Measurements from ENCODE around the gene PTPRK. TPM values are rescaled to one million over a fixed set of nuclear protein-coding genes. Genes with fewer than 3 reads are reported as not detected.

The PTPRK gene
- total and polyA plus RNA-seq, 7 donors: 6.0 to 51.3 (median 46.7) TPM

DNA sequence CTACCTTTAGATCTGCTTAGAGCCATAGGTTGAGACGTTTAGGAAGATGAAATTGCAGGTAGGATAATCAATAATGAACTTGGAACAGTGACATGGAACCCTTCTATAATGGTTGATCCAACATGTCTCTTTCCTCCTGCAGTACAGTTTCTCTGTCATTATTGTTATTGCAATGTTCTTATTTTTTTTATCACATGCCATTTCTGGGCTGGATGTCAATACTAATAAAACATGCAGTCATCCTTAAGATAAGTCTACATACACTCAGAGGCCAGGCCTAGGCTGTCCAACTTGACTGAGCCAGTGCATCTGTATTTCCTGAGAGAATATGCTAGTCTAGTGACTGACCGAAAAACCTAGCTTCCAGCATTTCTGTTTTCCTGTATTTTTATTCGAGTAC, 544.3 kb downstream of the PTPRK start:
- DNase-seq: no peak
- no peaks in the 10 kb centered on the region for H3K4me1 ChIP-seq
- intact Hi-C loops (cut with DNase I): no loop called here
- no peaks in the 10 kb centered on the region for H3K27me3 ChIP-seq
- WGBS, 2 donors: 80 to 83% methylated on average over 3 of the region's 3 CpGs
- peaks cover 3 to 88% (median 11%) of the 10 kb centered on the region in 4 donors for H3K36me3 ChIP-seq
- no peak for TF ChIP-seq EP300 (IDR thresholded peaks at IDR 0.05)
- no peak for TF ChIP-seq POLR2A (IDR thresholded peaks at IDR 0.05)
- no peak for TF ChIP-seq POLR2AphosphoS5 (IDR thresholded peaks at IDR 0.05)
- TF ChIP-seq, protein P1, sequence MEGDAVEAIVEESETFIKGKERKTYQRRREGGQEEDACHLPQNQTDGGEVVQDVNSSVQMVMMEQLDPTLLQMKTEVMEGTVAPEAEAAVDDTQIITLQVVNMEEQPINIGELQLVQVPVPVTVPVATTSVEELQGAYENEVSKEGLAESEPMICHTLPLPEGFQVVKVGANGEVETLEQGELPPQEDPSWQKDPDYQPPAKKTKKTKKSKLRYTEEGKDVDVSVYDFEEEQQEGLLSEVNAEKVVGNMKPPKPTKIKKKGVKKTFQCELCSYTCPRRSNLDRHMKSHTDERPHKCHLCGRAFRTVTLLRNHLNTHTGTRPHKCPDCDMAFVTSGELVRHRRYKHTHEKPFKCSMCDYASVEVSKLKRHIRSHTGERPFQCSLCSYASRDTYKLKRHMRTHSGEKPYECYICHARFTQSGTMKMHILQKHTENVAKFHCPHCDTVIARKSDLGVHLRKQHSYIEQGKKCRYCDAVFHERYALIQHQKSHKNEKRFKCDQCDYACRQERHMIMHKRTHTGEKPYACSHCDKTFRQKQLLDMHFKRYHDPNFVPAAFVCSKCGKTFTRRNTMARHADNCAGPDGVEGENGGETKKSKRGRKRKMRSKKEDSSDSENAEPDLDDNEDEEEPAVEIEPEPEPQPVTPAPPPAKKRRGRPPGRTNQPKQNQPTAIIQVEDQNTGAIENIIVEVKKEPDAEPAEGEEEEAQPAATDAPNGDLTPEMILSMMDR (IDR thresholded peaks at IDR 0.05): no peak
- no peaks in the 10 kb centered on the region for H3K9me3 ChIP-seq
- no peak overlapping the region for H3K27ac ChIP-seq
- no peak overlapping the region for H3K4me3 ChIP-seq

DNA sequence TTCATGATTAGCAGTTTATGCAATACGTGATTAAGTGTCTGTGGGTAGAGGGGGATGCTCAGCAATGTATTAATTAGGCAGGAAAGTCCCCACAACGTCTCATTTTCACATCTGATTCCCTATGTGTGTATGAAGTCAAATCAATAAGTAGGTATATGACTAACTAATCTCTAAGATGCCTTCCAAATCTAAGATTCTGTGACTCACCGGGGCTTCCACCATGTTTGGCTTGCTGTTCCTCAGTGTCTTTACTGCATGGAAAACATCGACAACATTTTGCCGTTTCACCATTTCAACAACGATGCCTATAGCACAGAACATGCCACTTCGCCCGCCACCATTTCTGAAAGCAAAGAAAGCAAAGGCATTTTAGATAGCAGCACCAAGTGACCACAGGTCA, 547.6 kb downstream of the PTPRK start:
- Histone ChIP-seq H3K4me3 (no peak overlapping the region), H3K9me3 (no peaks in the 10 kb centered on the region), H3K4me1 (no peaks in the 10 kb centered on the region), H3K27ac (no peak overlapping the region), H3K36me3 (peaks cover 0 to 77% (median 7%) of the 10 kb centered on the region in 4 donors), H3K27me3 (no peaks in the 10 kb centered on the region)
- intact Hi-C loops (cut with DNase I): no loop called here
- TF ChIP-seq EP300 (IDR thresholded peaks at IDR 0.05): no peak
- TF ChIP-seq POLR2A (IDR thresholded peaks at IDR 0.05): no peak
- TF ChIP-seq POLR2AphosphoS5 (IDR thresholded peaks at IDR 0.05): no peak
- TF ChIP-seq, protein P1 (IDR thresholded peaks at IDR 0.05): no peak
- DNase-seq: no peak
- 86 to 90% methylated on average over 8 of the region's 8 CpGs for WGBS, 2 donors

DNA sequence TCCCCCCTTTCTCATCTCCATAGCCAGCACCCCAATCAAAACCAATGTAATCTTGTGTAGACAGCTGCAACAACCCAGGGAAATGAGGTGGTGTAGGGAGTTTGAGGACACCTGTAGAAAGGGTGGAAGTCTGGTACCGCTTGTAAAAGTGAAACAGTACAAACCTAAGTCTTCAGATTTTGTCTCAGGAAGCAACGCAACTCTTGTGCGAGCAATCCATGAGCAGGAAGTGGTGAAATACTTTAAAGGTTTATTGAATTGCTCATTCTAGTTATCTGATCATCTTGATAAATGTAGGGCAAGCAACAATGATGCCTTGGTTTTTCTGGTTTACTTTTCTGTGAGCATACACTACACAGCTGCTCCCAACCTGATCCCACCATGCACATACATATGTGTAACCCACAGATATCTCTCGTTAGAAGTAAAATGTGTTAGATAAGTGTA, 548.4 kb downstream of the PTPRK start:
- peaks cover 0 to 70% (median 5%) of the 10 kb centered on the region in 4 donors for H3K36me3 ChIP-seq
- 54 to 75% methylated on average over 4 of the region's 4 CpGs for WGBS, 2 donors
- no peaks in the 10 kb centered on the region for H3K9me3 ChIP-seq
- intact Hi-C loops (cut with DNase I): no loop called here
- H3K4me3 ChIP-seq: no peak overlapping the region
- TF ChIP-seq EP300 (IDR thresholded peaks at IDR 0.05) (no peak), POLR2A (IDR thresholded peaks at IDR 0.05) (no peak), POLR2AphosphoS5 (IDR thresholded peaks at IDR 0.05) (no peak)
- TF ChIP-seq, protein P1 (IDR thresholded peaks at IDR 0.05): no peak
- H3K4me1 ChIP-seq: no peaks in the 10 kb centered on the region
- no peak for DNase-seq
- no peaks in the 10 kb centered on the region for H3K27me3 ChIP-seq
- H3K27ac ChIP-seq: no peak overlapping the region

DNA sequence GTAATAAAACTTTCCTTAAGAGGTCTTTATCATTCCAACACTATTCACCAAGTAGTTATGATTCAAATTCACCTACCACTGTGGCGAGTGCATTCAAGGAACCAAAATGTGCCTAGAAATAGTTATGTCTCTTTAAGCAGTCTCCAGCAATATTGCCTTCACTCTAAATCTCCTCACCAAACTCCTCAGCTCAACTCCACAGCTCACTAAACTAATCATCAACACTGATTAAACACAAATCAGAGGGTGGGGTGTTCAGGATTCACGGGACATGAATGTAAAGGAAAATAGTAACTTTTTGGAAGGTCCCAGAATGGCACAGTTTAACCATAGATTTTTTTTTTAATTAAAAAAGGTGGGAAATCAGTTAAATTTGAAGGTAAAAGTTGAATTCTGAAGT, 549.0 kb downstream of the PTPRK start:
- WGBS, 2 donors: 85 to 89% methylated on average over 2 of the region's 2 CpGs
- H3K36me3 ChIP-seq: peaks cover 0 to 64% (median 3%) of the 10 kb centered on the region in 4 donors
- H3K27me3 ChIP-seq: no peaks in the 10 kb centered on the region
- no peak overlapping the region for H3K4me3 ChIP-seq
- H3K27ac ChIP-seq: no peak overlapping the region
- intact Hi-C loops (cut with DNase I): no loop called here
- H3K4me1 ChIP-seq: no peaks in the 10 kb centered on the region
- no peak for DNase-seq
- no peak for TF ChIP-seq EP300 (IDR thresholded peaks at IDR 0.05)
- no peak for TF ChIP-seq POLR2A (IDR thresholded peaks at IDR 0.05)
- TF ChIP-seq, protein P1 (IDR thresholded peaks at IDR 0.05): no peak
- TF ChIP-seq POLR2AphosphoS5 (IDR thresholded peaks at IDR 0.05): no peak
- H3K9me3 ChIP-seq: no peaks in the 10 kb centered on the region

DNA sequence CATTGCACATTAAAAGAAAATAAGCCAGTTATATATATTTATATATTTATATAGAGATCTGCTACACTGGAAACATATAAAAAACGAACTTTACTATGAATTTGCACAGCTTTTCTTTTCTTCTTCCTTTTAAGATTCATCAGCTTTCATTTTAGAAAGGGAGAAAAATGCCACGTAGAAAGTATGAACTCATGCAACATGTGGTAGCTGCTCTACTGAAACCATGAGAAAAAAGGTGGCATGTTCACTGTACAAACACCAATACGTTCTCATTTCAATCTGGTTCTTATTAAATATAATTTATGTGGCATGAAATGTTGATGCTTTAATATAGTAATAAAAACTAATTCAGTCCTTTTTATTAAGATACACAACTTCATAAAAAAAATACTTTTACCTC, 550.7 kb downstream of the PTPRK start:
- Histone ChIP-seq H3K4me1 (no peaks in the 10 kb centered on the region), H3K27me3 (no peaks in the 10 kb centered on the region), H3K9me3 (no peaks in the 10 kb centered on the region), H3K4me3 (no peak overlapping the region), H3K27ac (no peak overlapping the region), H3K36me3 (peaks cover 0 to 47% (median 0%) of the 10 kb centered on the region in 4 donors)
- no peak for TF ChIP-seq POLR2AphosphoS5 (IDR thresholded peaks at IDR 0.05)
- no peak for TF ChIP-seq EP300 (IDR thresholded peaks at IDR 0.05)
- TF ChIP-seq POLR2A (IDR thresholded peaks at IDR 0.05): no peak
- TF ChIP-seq, protein P1 (IDR thresholded peaks at IDR 0.05): no peak
- no peak for DNase-seq
- intact Hi-C loops (cut with DNase I): no loop called here
- 78 to 83% methylated on average over 3 of the region's 3 CpGs for WGBS, 2 donors

Data from sigmoid colon (tissue), 7 donors.